ENCODE measurements around the gene ZFPM1. TPM values are rescaled to one million over a fixed set of nuclear protein-coding genes. Genes with fewer than 3 reads are reported as not detected.
A peak's percentile ranks its signal among the peaks of the same experiment; 100 is the strongest.

The ZFPM1 gene
- total RNA-seq, 1 experiment from 2014 or later = 24.1 TPM

DNA sequence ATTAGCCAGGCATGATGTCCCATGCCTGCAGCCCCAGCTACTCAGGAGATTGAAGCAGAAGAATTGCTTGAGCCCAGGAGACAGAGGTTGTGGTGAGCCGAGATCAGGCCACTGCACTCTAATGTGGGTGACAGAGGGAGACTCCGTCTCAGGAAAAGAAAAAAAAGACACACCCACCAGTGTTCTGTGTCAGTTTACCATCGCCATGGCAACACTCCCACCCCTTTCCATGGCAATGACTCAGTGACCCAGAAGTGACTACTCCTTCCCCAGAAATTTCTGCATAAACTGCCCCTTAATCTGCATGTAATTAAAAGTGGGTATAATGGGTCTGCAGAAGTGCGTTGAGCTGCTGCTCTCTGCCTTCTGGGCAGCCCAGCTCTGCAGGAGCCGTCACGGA, 113.1 kb downstream of the ZFPM1 start:
- no peak for DNase-seq
- intact Hi-C loops (cut with micrococcal nuclease; ENCODE audit: unreplicated experiment) = no loop called here
- Histone ChIP-seq H3K36me3 (ENCODE audit: control insufficient read depth, insufficient read depth, low read length) (no peaks in the 10 kb centered on the region), H3K4me3 (ENCODE audit: low read depth, low read length) (no peak overlapping the region), H3K9me3 (no peaks in the 10 kb centered on the region), H3K4me1 (peaks cover 6% of the 10 kb centered on the region), H3K27me3 (replicated peaks; ENCODE audit: control insufficient read depth, insufficient read depth, low read length) (no peaks in the 10 kb centered on the region)
- no peaks in the 10 kb centered on the region for H3K27me3 Mint-ChIP-seq (ENCODE audit: insufficient read depth, unreplicated experiment)
- BruUV-seq (replicated peaks) = no TSS peak
- no peak overlapping the region for H3K4me3 Mint-ChIP-seq (ENCODE audit: unreplicated experiment)
- H3K9me3 Mint-ChIP-seq (ENCODE audit: unreplicated experiment) = no peaks in the 10 kb centered on the region
- H3K4me1 Mint-ChIP-seq (ENCODE audit: low read depth, unreplicated experiment) = no peaks in the 10 kb centered on the region
- peaks cover 20% of the 10 kb centered on the region for H3K36me3 Mint-ChIP-seq (ENCODE audit: insufficient read depth, unreplicated experiment)
- POLR2A ChIA-PET = no interaction called here
- no peak overlapping the region for H3K27ac Mint-ChIP-seq (ENCODE audit: unreplicated experiment)
- no peak for TF ChIP-seq CTCF (IDR thresholded peaks at IDR 0.05; ENCODE audit: insufficient read depth in 1 of 2, low read depth in 1 of 2, low read length in 1 of 2, severe bottlenecking in 1 of 2, unreplicated experiment in 1 of 2)
- CTCF ChIA-PET = no interaction called here

DNA sequence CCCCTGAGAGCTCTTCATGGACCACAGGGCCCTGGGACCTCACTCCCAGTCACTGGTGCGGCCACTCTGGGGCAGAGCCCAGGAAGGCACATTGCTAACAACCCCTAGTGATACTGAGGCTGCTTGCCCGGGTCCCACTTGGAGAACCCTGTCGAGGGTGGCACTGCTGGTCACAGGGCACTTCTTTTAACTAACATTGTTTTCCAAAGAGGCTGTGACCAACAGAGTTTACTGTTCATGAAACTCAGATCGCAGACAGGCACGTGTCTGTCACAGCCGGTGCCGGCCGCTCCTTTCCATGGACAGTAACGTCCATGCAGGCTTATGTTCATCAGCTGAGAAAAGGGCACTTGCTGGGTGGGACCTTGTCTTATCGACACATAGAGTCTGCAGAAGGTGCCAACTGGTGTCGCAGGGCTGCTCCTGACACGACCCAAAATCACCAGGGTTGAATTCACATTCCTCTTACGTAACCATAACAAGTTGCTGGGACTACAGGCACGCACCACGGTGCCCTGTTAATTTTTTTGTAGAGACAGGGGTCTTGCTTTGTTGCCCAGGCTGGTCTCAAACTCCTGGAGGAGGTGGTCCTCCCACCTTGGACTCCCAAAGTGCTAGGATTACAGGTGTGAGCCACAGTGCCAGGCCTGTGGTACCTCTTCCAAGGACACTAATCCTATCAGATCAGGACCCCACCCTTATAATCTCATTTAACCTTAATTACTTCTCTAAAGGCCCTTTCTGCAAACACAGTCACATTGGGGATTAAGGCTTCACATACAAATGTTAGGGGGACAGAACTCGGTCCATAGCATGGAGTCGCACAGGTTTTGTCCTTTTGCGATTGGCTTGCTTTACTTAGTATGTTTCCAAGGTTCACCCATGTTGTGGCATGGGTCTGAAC, 115.9 kb downstream of the ZFPM1 start:
- no peaks in the 10 kb centered on the region for H3K27me3 Mint-ChIP-seq (ENCODE audit: insufficient read depth, unreplicated experiment)

More for the DNA sequence above, 115.9 kb downstream of the ZFPM1 start:
- no peaks in the 10 kb centered on the region for H3K9me3 ChIP-seq
- Mint-ChIP-seq H3K36me3 (ENCODE audit: insufficient read depth, unreplicated experiment) (peaks cover 46% of the 10 kb centered on the region), H3K4me1 (ENCODE audit: low read depth, unreplicated experiment) (no peaks in the 10 kb centered on the region), H3K4me3 (ENCODE audit: unreplicated experiment) (peak overlapping the region; percentile 80), H3K9me3 (ENCODE audit: unreplicated experiment) (no peaks in the 10 kb centered on the region), H3K27ac (ENCODE audit: unreplicated experiment) (peak overlapping the region; percentile 91)
- no peak for TF ChIP-seq CTCF (IDR thresholded peaks at IDR 0.05; ENCODE audit: insufficient read depth in 1 of 2, low read depth in 1 of 2, low read length in 1 of 2, severe bottlenecking in 1 of 2, unreplicated experiment in 1 of 2)
- no peak for DNase-seq
- H3K36me3 ChIP-seq (ENCODE audit: control insufficient read depth, insufficient read depth, low read length) = peaks cover 2% of the 10 kb centered on the region; the same call in 1 of the 2 replicates
- no TSS peak for BruUV-seq (replicated peaks)
- H3K4me1 ChIP-seq = peaks cover 9% of the 10 kb centered on the region
- peak overlapping the region; percentile 83 for H3K4me3 ChIP-seq (ENCODE audit: low read depth, low read length)
- ChIA-PET POLR2A (no interaction called here), CTCF (interaction anchor here (0.6 kb wide), 1 partner anchor 10 kb away, joined by 4 read pairs; no protein-coding TSS in a partner anchor)
- intact Hi-C loops (cut with micrococcal nuclease; ENCODE audit: unreplicated experiment) = no loop called here
- no peaks in the 10 kb centered on the region for H3K27me3 ChIP-seq (replicated peaks; ENCODE audit: control insufficient read depth, insufficient read depth, low read length)

All from Caco-2 (cell line).